Measurements from ENCODE around the gene ZBTB24. TPM values are rescaled to one million over a fixed set of nuclear protein-coding genes. Genes with fewer than 3 reads are reported as not detected.
A peak's percentile ranks its signal among the peaks of the same experiment; 100 is the strongest.

Gene ZBTB24
- total RNA-seq, 1 donor from 2014 or later: 10.6 TPM

- Mint-ChIP-seq H3K4me1 (ENCODE audit: unreplicated experiment) (peaks cover 5% of the 10 kb centered on the region), H3K27ac (no peak overlapping the region), H3K27me3 (no peaks in the 10 kb centered on the region), H3K4me3 (no peak overlapping the region), H3K9me3 (no peaks in the 10 kb centered on the region), H3K36me3 (peaks cover 15% of the 10 kb centered on the region)
- DNase-seq (ENCODE audit: extremely low spot score, unreplicated experiment): no peak
- TF ChIP-seq CTCF (conservative IDR thresholded peaks at IDR 0.05): no peak
Observed at GRCh38 chr6:109443425-109443950, 39.5 kb downstream of the ZBTB24 start.

- Mint-ChIP-seq H3K27me3 (no peaks in the 10 kb centered on the region), H3K9me3 (no peaks in the 10 kb centered on the region), H3K36me3 (peaks cover 15% of the 10 kb centered on the region), H3K4me3 (peak overlapping the region; percentile 98), H3K27ac (no peak overlapping the region), H3K4me1 (ENCODE audit: unreplicated experiment) (peaks cover 5% of the 10 kb centered on the region)
- DNase-seq (ENCODE audit: extremely low spot score, unreplicated experiment): no peak
- TF ChIP-seq CTCF (conservative IDR thresholded peaks at IDR 0.05): no peak
Observed at GRCh38 chr6:109442393-109442924, 40.6 kb downstream of the ZBTB24 start.

GRCh38 chr6:109441069-109441816, 41.8 kb downstream of the ZBTB24 start:
- Mint-ChIP-seq H3K4me1 (ENCODE audit: unreplicated experiment) (peaks cover 5% of the 10 kb centered on the region), H3K27ac (peak overlapping the region; percentile 90), H3K9me3 (no peaks in the 10 kb centered on the region), H3K4me3 (peak overlapping the region; percentile 98), H3K36me3 (peaks cover 10% of the 10 kb centered on the region), H3K27me3 (no peaks in the 10 kb centered on the region)
- TF ChIP-seq CTCF (conservative IDR thresholded peaks at IDR 0.05): peak; percentile 48
- DNase-seq (ENCODE audit: extremely low spot score, unreplicated experiment): no peak

- DNase-seq (ENCODE audit: extremely low spot score, unreplicated experiment): peak; percentile 90
- Mint-ChIP-seq H3K9me3 (no peaks in the 10 kb centered on the region), H3K4me1 (ENCODE audit: unreplicated experiment) (peaks cover 5% of the 10 kb centered on the region), H3K36me3 (peaks cover 7% of the 10 kb centered on the region), H3K27ac (peak within 1 kb of the TSS; percentile 90), H3K27me3 (no peaks in the 10 kb centered on the region), H3K4me3 (peak within 1 kb of the TSS; percentile 98)
- TF ChIP-seq CTCF (conservative IDR thresholded peaks at IDR 0.05): no peak
Observed at GRCh38 chr6:109440331-109441068, 42.5 kb downstream of the ZBTB24 start, which contains the start of the genes PPIL6 and SMPD2. Gene PPIL6 (minus strand): TSS chr6:109440628. CDS start chr6:109440590, 38 bp downstream. Gene SMPD2 (plus strand): TSS chr6:109440724. CDS start chr6:109441122, 398 bp downstream.

GRCh38 chr6:109436041-109436440, 47.0 kb downstream of the ZBTB24 start:
- no peak for TF ChIP-seq CTCF (conservative IDR thresholded peaks at IDR 0.05)
- Mint-ChIP-seq H3K4me3 (no peak overlapping the region), H3K27me3 (no peaks in the 10 kb centered on the region), H3K36me3 (peaks cover 3% of the 10 kb centered on the region), H3K4me1 (ENCODE audit: unreplicated experiment) (peaks cover 5% of the 10 kb centered on the region), H3K27ac (no peak overlapping the region), H3K9me3 (no peaks in the 10 kb centered on the region)
- DNase-seq (ENCODE audit: extremely low spot score, unreplicated experiment): no peak
